B cell (primary cell): ENCODE results near the gene MSX1.

ENCODE experiments used
- CTCF ChIP-seq: fragments of 200-600 bp; IDR thresholded peaks from one replicate; pipeline ENCODE4 v1.8.0; 2022; ENCODE audit warnings: antibody characterized with exemption, mild to moderate bottlenecking
- EZH2 ChIP-seq: IDR thresholded peaks from 2 replicates; pipeline ENCODE4 v1.6.1; 2012; ENCODE audit warnings: borderline replicate concordance, low read depth, mild to moderate bottlenecking, moderate library complexity, low read length; ENCODE audit not compliant: insufficient read depth, poor library complexity, severe bottlenecking

GRCh38 chr4:4857001-4857808 lies 2.3 kb upstream of the MSX1 start:
- no peak for TF ChIP-seq CTCF
- no peak for TF ChIP-seq EZH2
